ENCODE measurements around the gene LDB2. TPM values are rescaled to one million over a fixed set of nuclear protein-coding genes. Genes with fewer than 3 reads are reported as not detected.

LDB2 gene
- total RNA-seq, 1 donor from 2014 or later: 33.3 TPM

GRCh38 chr4:16890651-16891050, 7.8 kb downstream of the LDB2 start:
- intact Hi-C loops (cut with DNase I): loop anchor here (5.0 kb wide), 1 partner anchor 33 kb away; no protein-coding TSS in a partner anchor
- no peak for DNase-seq (ENCODE audit: low spot score)

DNA sequence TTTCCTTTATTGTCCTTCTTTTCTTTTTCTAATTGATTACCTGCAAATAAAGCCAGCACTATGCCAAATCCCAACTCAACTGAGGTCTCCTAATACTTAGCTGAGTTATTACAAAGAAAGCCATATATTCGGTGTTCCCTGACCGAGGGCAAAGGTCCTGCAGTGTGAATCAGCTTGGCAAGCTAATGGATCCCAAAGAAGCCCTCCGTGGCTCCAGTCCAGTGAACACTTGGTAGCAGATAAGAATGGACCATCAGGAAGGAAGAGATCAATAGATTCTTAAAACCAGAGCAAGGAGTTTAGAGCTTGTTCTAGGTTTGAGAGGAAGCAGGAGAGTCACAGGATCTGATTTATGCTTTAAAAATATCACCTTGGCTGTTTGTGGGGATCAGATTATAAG, 8.5 kb downstream of the LDB2 start:
- intact Hi-C loops (cut with DNase I): loop anchor here (5.0 kb wide), 1 partner anchor 33 kb away; no protein-coding TSS in a partner anchor
- no peak for DNase-seq (ENCODE audit: low spot score)

DNA sequence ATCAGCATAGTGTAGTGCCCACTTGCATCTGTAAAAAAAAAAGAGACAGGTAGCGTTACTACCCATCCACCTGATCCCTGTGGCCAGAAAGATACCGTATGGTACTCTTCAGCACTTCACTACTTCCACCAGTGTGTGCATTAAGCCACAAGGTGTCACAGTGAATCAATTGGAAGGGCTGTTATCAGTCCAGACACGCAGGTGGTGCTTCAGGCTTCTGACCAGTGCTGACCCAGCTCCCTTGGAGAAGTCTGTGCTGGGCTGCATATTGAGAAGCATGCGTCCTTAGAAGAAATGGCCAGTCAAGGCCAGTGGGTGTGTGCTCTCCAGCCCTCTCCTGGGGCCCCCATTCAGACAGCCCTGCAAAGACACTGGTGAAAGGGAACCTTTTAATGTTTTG, 10.6 kb downstream of the LDB2 start:
- no peak for DNase-seq (ENCODE audit: low spot score)
- intact Hi-C loops (cut with DNase I): no loop called here

GRCh38 chr4:16884673-16885460, 13.6 kb downstream of the LDB2 start:
- intact Hi-C loops (cut with DNase I): no loop called here
- no peak for DNase-seq (ENCODE audit: low spot score)

DNA sequence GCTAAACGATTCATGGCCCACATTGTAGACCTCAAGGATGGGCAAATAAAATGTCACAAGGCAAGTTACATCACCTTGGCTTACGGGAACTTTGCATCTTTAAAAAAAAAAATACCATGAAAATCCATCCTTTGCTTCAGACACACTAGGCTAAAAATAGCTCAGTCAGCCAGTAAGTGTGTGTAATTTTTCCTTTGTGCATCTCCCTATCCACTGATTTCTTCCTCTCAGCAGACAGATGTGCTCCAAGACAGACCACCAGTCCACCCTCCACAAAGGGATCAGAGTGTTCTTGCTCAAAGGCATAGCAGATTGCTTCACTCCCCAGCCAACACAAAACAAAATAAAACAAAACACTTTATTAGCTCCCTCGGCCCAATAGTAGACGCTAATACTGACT, 14.6 kb downstream of the LDB2 start:
- no peak for DNase-seq (ENCODE audit: low spot score)
- intact Hi-C loops (cut with DNase I): no loop called here

- intact Hi-C loops (cut with DNase I): no loop called here
- no peak for DNase-seq (ENCODE audit: low spot score)
Observed at GRCh38 chr4:16881151-16881884, 17.1 kb downstream of the LDB2 start.

- intact Hi-C loops (cut with DNase I): no loop called here
- no peak for DNase-seq (ENCODE audit: low spot score)
Observed at GRCh38 chr4:16875487-16875886, 23.0 kb downstream of the LDB2 start.

DNA sequence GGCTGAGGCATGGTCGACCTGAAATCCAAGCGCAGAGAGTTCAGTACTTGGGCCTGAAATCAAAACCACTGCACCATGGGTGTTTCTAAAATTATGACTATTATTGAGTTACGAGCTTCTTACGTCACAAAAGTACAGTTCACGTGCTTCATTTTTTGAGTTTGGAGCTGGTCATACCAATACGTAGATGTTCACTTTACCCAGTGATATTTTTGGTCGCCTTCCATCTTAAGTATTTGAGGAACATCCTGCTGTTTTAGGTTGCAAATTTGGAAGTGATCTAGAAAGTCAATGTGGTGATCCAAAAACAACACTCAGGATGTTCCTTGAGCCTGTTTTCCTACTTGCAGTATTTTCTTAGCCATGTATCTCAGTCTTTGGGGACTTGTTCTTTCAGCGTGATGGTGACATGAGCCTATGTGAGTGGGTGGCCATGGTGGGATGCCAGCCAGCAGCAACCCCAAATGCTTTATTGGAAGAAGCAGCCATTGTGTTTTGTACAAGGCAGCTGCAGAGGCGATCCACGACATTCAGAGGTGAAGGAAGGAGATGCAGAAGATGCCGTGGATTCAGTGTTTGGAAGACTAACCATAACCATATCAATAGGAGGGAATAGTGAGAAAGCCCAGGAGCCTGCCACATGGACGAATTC, 28.7 kb downstream of the LDB2 start:
- DNase-seq (ENCODE audit: low spot score): no peak
- intact Hi-C loops (cut with DNase I): no loop called here

GRCh38 chr4:16868674-16869073, 29.8 kb downstream of the LDB2 start:
- DNase-seq (ENCODE audit: low spot score): no peak
- intact Hi-C loops (cut with DNase I): no loop called here

DNA sequence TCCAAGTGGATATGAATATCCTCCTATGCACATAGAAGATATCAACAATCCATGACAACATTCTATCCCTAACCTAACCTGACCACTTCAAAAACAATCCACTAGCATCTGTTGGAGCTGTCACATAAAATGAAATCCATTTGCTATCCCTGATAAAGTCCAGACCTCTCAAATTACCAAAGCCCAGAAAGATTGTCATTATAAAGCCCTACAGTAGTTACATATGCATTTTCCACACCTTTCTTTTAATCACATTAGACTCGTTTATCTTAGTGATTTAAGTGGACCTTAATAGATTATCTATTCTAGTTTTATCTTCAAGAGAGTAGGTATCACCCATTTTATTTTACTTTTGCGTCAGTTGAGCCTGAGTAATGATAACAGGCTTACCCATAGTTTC, 30.6 kb downstream of the LDB2 start:
- DNase-seq (ENCODE audit: low spot score): no peak
- intact Hi-C loops (cut with DNase I): no loop called here

- intact Hi-C loops (cut with DNase I): no loop called here
- no peak for DNase-seq (ENCODE audit: low spot score)
Observed at GRCh38 chr4:16866974-16867373, 31.5 kb downstream of the LDB2 start.

DNA sequence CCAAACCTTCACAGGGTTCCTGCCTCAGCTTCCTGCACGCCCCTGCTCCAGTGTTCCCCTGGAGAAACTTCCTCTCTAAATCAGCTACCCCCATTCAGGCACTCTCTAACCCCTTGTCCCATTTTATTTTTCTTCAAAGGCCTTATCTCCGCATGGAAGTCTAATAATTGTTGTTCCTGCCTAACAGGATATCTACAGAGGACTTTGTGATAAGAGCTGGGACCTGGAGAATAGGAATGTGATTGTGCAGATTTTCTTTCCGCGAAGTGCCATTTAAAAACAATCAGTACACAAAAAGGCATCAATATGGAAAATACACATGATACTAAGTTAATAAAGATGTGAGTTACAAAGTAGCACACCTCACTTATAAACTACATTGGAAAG, 32.6 kb downstream of the LDB2 start:
- intact Hi-C loops (cut with DNase I): no loop called here
- no peak for DNase-seq (ENCODE audit: low spot score)

GRCh38 chr4:16865209-16865896, 33.1 kb downstream of the LDB2 start:
- intact Hi-C loops (cut with DNase I): no loop called here
- no peak for DNase-seq (ENCODE audit: low spot score)

- intact Hi-C loops (cut with DNase I): no loop called here
- DNase-seq (ENCODE audit: low spot score): no peak
Observed at GRCh38 chr4:16864199-16864598, 34.2 kb downstream of the LDB2 start.

- intact Hi-C loops (cut with DNase I): no loop called here
- DNase-seq (ENCODE audit: low spot score): no peak
Observed at GRCh38 chr4:16862697-16863096, 35.7 kb downstream of the LDB2 start.

DNA sequence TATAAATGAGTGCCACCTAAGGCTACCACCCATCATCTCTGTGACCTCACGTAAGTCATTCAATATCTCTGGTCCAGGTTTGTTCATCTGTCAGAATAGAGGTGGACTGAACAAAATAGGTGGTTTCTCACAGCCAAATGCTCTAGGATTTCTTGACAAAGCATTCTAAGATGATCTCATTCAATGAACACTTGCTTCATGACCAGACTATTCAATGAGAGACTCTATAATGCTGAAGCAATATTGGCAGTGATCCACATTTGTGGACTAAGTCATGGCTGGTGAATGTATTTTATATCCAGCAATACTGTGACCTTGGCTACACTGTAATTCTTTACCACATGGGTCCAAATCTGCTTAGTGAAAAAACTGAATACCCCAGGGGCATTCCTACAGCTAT, 37.9 kb downstream of the LDB2 start:
- intact Hi-C loops (cut with DNase I): no loop called here

GRCh38 chr4:16859031-16859430, 39.4 kb downstream of the LDB2 start:
- DNase-seq (ENCODE audit: low spot score): no peak
- intact Hi-C loops (cut with DNase I): loop anchor here (5.0 kb wide), 2 partner anchors 33 to 37 kb away; no protein-coding TSS in a partner anchor

More for the DNA sequence above, 37.9 kb downstream of the LDB2 start:
- no peak for DNase-seq (ENCODE audit: low spot score)

DNA sequence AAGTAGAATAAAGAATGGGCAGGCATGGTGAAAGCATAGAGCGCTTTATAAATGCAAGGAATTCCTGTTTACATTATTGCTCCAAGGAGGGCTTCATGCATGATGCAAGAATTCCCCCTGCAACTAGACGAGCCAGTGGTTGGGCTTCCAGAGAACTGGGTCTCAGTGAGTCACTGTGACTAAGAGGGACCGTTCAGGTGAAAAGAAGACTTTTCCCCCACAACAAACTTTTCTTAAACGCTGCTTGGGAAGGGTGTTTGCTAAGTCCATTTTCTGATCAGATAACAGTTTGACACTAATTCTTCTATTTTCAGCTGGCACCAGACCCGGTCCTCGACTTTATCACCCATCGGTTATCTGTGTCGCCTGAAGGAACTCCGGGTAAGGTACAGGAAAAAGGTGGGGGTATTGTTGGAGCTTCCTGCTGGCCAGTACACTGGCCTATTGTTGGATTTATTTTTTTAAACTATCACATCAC, 40.1 kb downstream of the LDB2 start:
- intact Hi-C loops (cut with DNase I): loop anchor here (5.0 kb wide), 2 partner anchors 34 to 36 kb away; no protein-coding TSS in a partner anchor
- no peak for DNase-seq (ENCODE audit: low spot score)

GRCh38 chr4:16857425-16857824, 41.0 kb downstream of the LDB2 start:
- no peak for DNase-seq (ENCODE audit: low spot score)
- intact Hi-C loops (cut with DNase I): loop anchor here (5.0 kb wide), 2 partner anchors 35 kb away; no protein-coding TSS in a partner anchor

GRCh38 chr4:16853640-16854039, 44.8 kb downstream of the LDB2 start:
- intact Hi-C loops (cut with DNase I): no loop called here
- no peak for DNase-seq (ENCODE audit: low spot score)

Measured in cardiac septum (tissue), 1 donor.